ENCODE results near the gene KDM8.
"Not testable (repeated sequence)": the region's sequence is repeated elsewhere in the genome, so short reads cannot be mapped to it uniquely, and the experiment has no call there.

KDM8 gene

DNA sequence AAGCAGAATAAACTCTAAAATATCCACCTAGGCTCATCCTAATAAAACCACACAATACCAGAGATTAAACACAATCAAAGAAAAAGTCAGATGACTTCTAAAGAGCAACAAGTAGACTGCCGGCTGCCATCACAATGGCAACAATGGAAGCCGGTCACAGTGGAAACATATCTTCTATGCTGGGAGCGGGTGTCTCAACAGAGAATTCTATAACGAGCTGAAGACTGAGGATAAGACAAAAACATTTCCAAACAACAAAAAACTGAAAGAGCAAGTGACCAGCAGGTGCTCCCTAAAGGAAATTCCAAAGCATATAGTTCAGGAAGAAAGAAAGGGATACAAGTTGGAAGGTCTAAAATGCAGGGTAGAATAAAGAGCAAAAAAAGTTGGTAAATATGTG is 56.4 kb downstream of the KDM8 start:
- TF ChIP-seq, protein P1, sequence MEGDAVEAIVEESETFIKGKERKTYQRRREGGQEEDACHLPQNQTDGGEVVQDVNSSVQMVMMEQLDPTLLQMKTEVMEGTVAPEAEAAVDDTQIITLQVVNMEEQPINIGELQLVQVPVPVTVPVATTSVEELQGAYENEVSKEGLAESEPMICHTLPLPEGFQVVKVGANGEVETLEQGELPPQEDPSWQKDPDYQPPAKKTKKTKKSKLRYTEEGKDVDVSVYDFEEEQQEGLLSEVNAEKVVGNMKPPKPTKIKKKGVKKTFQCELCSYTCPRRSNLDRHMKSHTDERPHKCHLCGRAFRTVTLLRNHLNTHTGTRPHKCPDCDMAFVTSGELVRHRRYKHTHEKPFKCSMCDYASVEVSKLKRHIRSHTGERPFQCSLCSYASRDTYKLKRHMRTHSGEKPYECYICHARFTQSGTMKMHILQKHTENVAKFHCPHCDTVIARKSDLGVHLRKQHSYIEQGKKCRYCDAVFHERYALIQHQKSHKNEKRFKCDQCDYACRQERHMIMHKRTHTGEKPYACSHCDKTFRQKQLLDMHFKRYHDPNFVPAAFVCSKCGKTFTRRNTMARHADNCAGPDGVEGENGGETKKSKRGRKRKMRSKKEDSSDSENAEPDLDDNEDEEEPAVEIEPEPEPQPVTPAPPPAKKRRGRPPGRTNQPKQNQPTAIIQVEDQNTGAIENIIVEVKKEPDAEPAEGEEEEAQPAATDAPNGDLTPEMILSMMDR (IDR thresholded peaks at IDR 0.05; ENCODE audit: poor library complexity, severe bottlenecking) = no peak
- peaks cover 21% of the 10 kb centered on the region for H3K4me1 ChIP-seq (ENCODE audit: insufficient read depth, poor library complexity, severe bottlenecking)

DNA sequence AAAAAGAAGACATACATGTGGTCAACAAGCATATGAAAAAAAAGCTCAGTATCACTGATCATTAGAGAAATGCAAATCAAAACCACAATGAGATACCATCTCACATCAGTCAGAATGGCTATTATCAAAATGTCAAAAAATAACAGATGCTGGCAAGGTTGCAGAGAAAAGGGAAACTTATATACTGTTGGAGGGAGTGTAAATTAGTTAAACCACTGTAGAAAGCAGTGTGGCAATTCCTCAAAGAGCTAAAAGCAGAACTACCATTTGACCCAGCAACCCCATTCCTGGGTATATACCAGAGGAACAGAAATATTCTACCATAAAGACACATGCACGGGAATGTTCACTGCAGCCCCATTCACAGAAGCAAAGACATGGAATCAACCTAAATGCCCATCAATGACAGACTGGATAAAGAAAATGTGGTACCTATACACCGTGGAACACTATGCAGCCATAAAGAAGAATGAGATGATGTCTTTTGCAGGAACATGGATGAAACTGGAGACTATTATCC is 59.6 kb downstream of the KDM8 start:
- not testable (repeated sequence) for H3K9me3 ChIP-seq (ENCODE audit: severe bottlenecking); H3K4me3 ChIP-seq (ENCODE audit: severe bottlenecking); H3K27ac ChIP-seq (ENCODE audit: poor library complexity, severe bottlenecking); DNase-seq (ENCODE audit: low spot score); H3K27me3 ChIP-seq (ENCODE audit: insufficient read depth, poor library complexity, severe bottlenecking); ATAC-seq (ENCODE audit: low read depth); H3K36me3 ChIP-seq (ENCODE audit: low read depth)
- H3K4me1 ChIP-seq (ENCODE audit: insufficient read depth, poor library complexity, severe bottlenecking) = peaks cover 20% of the 10 kb centered on the region

More for the DNA sequence above, 56.4 kb downstream of the KDM8 start:
- Histone ChIP-seq H3K27me3 (ENCODE audit: insufficient read depth, poor library complexity, severe bottlenecking) (no peaks in the 10 kb centered on the region), H3K4me3 (ENCODE audit: severe bottlenecking) (no peak overlapping the region), H3K9me3 (ENCODE audit: severe bottlenecking) (no peaks in the 10 kb centered on the region), H3K36me3 (ENCODE audit: low read depth) (peaks cover 26% of the 10 kb centered on the region), H3K27ac (ENCODE audit: poor library complexity, severe bottlenecking) (peak overlapping the region; percentile 85)
- DNase-seq (ENCODE audit: low spot score) (no peak), ATAC-seq (ENCODE audit: low read depth) (no peak)

DNA sequence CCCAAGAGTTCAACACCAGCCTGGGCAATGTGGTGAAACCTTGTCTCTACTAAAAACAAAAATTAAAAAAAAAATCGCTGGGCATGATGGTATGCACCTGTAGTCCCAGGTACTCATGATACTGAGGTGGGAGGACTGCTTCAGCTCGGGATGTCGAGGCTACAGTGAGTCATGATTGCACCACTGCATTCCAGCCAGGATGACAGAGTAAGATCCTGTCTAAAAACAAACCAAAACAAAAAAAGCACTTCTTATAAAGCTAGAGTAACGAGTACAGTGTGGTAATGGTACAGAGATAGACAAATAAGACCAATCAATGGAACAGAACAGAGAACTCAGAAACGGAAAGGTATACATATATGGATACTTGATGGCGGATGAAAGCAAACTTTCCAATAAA is 60.8 kb downstream of the KDM8 start:
- no peak for DNase-seq (ENCODE audit: low spot score)
- TF ChIP-seq, protein P1 (IDR thresholded peaks at IDR 0.05; ENCODE audit: poor library complexity, severe bottlenecking) = no peak
- no peak overlapping the region for H3K4me3 ChIP-seq (ENCODE audit: severe bottlenecking)
- ATAC-seq (ENCODE audit: low read depth) = peak; percentile 94
- H3K36me3 ChIP-seq (ENCODE audit: low read depth) = no peaks in the 10 kb centered on the region; the same call in 1 of the 2 replicates
- peaks cover 11% of the 10 kb centered on the region for H3K4me1 ChIP-seq (ENCODE audit: insufficient read depth, poor library complexity, severe bottlenecking)
- peak overlapping the region; percentile 57 for H3K27ac ChIP-seq (ENCODE audit: poor library complexity, severe bottlenecking)
- no peaks in the 10 kb centered on the region for H3K9me3 ChIP-seq (ENCODE audit: severe bottlenecking)
- no peaks in the 10 kb centered on the region for H3K27me3 ChIP-seq (ENCODE audit: insufficient read depth, poor library complexity, severe bottlenecking)

DNA sequence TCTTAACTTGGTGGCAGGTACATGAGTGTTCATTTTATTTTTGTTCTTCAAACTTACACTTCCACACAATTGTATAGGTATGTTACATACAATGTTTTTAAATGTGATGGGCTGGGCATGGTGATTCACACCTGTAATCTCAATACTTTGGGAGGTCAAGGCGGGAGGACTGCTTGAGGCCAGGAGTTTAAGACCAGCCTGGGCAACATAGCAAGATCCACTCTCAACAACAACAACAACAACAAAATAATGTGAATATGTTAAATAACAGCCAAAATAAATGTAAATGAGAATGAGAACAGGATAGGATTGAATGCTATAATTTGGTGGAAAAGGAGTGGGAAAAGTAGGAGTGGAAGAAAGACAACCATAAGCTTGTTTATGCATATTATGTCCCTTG is 62.7 kb downstream of the KDM8 start:
- no peak overlapping the region for H3K27ac ChIP-seq (ENCODE audit: poor library complexity, severe bottlenecking)
- DNase-seq (ENCODE audit: low spot score) (no peak), ATAC-seq (ENCODE audit: low read depth) (no peak)
- no peaks in the 10 kb centered on the region for H3K9me3 ChIP-seq (ENCODE audit: severe bottlenecking)
- H3K4me1 ChIP-seq (ENCODE audit: insufficient read depth, poor library complexity, severe bottlenecking) = peaks cover 19% of the 10 kb centered on the region
- H3K27me3 ChIP-seq (ENCODE audit: insufficient read depth, poor library complexity, severe bottlenecking) = no peaks in the 10 kb centered on the region
- H3K36me3 ChIP-seq (ENCODE audit: low read depth) = no peaks in the 10 kb centered on the region; the same call in 1 of the 2 replicates
- TF ChIP-seq, protein P1 (IDR thresholded peaks at IDR 0.05; ENCODE audit: poor library complexity, severe bottlenecking) = no peak
- H3K4me3 ChIP-seq (ENCODE audit: severe bottlenecking) = no peak overlapping the region

DNA sequence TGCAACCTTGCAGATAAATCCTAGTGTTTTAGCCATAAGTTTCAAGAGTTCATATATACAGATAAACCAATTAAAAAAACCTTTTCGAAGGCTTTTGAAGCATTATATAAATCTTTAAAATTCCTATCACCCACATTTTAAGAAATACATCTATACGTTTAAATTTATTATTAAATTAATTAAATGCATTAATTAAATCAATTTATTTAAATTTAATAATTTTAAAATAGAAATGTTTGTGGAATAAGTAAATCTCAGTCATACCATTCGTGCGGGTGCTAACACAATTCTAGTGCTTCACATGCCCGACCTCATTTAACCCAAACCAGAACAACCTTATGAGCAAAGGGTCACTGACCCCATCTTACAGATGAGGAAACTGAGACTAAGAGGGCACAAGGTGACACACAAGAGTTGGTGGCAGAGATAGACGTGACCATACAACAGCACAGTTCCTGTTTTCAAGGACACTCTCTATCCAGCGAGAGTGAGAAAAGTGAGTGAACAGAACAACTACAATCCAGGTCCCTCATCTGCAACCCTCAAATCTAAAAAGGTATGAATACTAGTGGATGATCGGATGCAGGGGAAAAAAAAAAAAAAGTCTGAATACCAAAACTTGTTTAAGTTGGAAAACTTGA is 63.8 kb downstream of the KDM8 start:
- H3K27me3 ChIP-seq (ENCODE audit: insufficient read depth, poor library complexity, severe bottlenecking) = no peaks in the 10 kb centered on the region
- H3K4me1 ChIP-seq (ENCODE audit: insufficient read depth, poor library complexity, severe bottlenecking) = peaks cover 19% of the 10 kb centered on the region
- no peaks in the 10 kb centered on the region for H3K9me3 ChIP-seq (ENCODE audit: severe bottlenecking)
- no peaks in the 10 kb centered on the region; the same call in 1 of the 2 replicates for H3K36me3 ChIP-seq (ENCODE audit: low read depth)
- no peak overlapping the region for H3K4me3 ChIP-seq (ENCODE audit: severe bottlenecking)
- ATAC-seq (ENCODE audit: low read depth) (no peak), DNase-seq (ENCODE audit: low spot score) (no peak)
- no peak overlapping the region for H3K27ac ChIP-seq (ENCODE audit: poor library complexity, severe bottlenecking)
- TF ChIP-seq, protein P1 (IDR thresholded peaks at IDR 0.05; ENCODE audit: poor library complexity, severe bottlenecking) = no peak

All from RWPE2 (cell line).